ENCODE results near the gene GALNT11. TPM values are rescaled to one million over a fixed set of nuclear protein-coding genes. Genes with fewer than 3 reads are reported as not detected.

Gene GALNT11
- total RNA-seq, 1 experiment from 2014 or later: 24.1 TPM

DNA sequence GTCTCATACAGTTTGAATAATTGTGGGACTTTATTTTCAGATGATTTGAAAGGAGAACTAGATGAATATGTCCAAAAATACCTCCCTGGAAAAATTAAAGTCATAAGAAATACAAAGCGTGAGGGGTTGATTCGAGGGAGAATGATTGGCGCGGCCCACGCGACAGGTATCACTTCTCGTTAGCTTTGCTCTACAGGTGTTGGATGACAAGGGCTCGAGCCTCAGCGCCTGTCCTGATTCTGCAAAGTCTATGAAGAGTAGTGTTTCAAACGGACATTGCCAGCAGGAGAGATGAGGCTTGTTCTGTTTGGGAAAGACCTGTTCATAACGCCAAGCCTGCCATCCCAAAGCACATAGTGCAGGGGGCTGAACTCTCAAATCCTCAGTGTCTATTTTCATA lies 79.7 kb downstream of the GALNT11 start:
- Histone ChIP-seq H4K8ac (replicated peaks; ENCODE audit: insufficient read length, low read depth, low read length) (no peak overlapping the region), H3K27ac (ENCODE audit: insufficient read length, low read depth, low read length) (no peak overlapping the region), H3K4me1 (ENCODE audit: insufficient read depth, low read length) (no peaks in the 10 kb centered on the region), H3K56ac (ENCODE audit: insufficient read length, low read depth, low read length) (no peak overlapping the region), H4K20me1 (ENCODE audit: control insufficient read depth, insufficient read depth, insufficient read length) (no peaks in the 10 kb centered on the region), H2BK20ac (ENCODE audit: low read depth, low read length, poor library complexity, severe bottlenecking) (no peak overlapping the region), H3K14ac (ENCODE audit: insufficient read depth, low read length) (no peak overlapping the region), H3K9me3 (ENCODE audit: control insufficient read depth, low read depth, low read length) (no peaks in the 10 kb centered on the region), H2BK12ac (ENCODE audit: insufficient read length, low read depth, low read length) (no peak overlapping the region), H3K18ac (ENCODE audit: insufficient read length, low read depth, low read length) (no peak overlapping the region), H3K23me2 (ENCODE audit: insufficient read length, low read depth, low read length, poor library complexity, severe bottlenecking) (no peaks in the 10 kb centered on the region), H3K23ac (ENCODE audit: insufficient read length, low read depth, low read length) (no peak overlapping the region), H3K9ac (ENCODE audit: extremely low read depth, insufficient read length, low read length) (no peak overlapping the region), H2BK120ac (ENCODE audit: low read depth, low read length, poor library complexity, severe bottlenecking) (no peak overlapping the region), H2BK15ac (ENCODE audit: low read depth, low read length) (no peak overlapping the region), H2BK5ac (ENCODE audit: insufficient read length, low read length) (no peak overlapping the region), H4K5ac (ENCODE audit: insufficient read length, low read depth, low read length) (no peak overlapping the region), H3K4me2 (ENCODE audit: insufficient read depth, insufficient read length, low read length) (no peak overlapping the region), H3K79me2 (ENCODE audit: insufficient read depth, low read length) (no peaks in the 10 kb centered on the region), H3K79me1 (ENCODE audit: insufficient read depth, low read depth, low read length, poor library complexity, severe bottlenecking) (no peaks in the 10 kb centered on the region), H2AK5ac (ENCODE audit: insufficient read length, low read length) (no peak overlapping the region), H2AFZ (ENCODE audit: low read length) (no peak overlapping the region), H3K4ac (ENCODE audit: low read depth, low read length) (no peak overlapping the region), H3T11ph (ENCODE audit: low read length) (no peak overlapping the region), H4K91ac (ENCODE audit: insufficient read length, low read depth, low read length) (no peak overlapping the region), H3K27me3 (ENCODE audit: insufficient read depth, low read length) (no peaks in the 10 kb centered on the region)
- no CpG with 5 or more reads among the region's 11 CpGs for WGBS (ENCODE audit: extremely low coverage, insufficient read length, low lambda C conversion rate)
- H3K27me3 Mint-ChIP-seq (ENCODE audit: low read depth): no peaks in the 10 kb centered on the region
- H3K36me3 Mint-ChIP-seq (ENCODE audit: insufficient read depth in 1 of 3, low read depth in 3 of 3): peaks cover 8 to 23% (median 13%) of the 10 kb centered on the region in 3 experiments; a peak in 5 of 7 replicates
- no peak for DNase-seq
- H3K4me1 Mint-ChIP-seq: peaks cover 0 to 2% of the 10 kb centered on the region in 2 experiments; a peak in 1 of 4 replicates
- no peak overlapping the region for H3K4me3 Mint-ChIP-seq
- H3K9me3 Mint-ChIP-seq: no peaks in the 10 kb centered on the region
- no peak overlapping the region for H3K27ac Mint-ChIP-seq
- TF ChIP-seq, protein P1, sequence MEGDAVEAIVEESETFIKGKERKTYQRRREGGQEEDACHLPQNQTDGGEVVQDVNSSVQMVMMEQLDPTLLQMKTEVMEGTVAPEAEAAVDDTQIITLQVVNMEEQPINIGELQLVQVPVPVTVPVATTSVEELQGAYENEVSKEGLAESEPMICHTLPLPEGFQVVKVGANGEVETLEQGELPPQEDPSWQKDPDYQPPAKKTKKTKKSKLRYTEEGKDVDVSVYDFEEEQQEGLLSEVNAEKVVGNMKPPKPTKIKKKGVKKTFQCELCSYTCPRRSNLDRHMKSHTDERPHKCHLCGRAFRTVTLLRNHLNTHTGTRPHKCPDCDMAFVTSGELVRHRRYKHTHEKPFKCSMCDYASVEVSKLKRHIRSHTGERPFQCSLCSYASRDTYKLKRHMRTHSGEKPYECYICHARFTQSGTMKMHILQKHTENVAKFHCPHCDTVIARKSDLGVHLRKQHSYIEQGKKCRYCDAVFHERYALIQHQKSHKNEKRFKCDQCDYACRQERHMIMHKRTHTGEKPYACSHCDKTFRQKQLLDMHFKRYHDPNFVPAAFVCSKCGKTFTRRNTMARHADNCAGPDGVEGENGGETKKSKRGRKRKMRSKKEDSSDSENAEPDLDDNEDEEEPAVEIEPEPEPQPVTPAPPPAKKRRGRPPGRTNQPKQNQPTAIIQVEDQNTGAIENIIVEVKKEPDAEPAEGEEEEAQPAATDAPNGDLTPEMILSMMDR (conservative IDR thresholded peaks at IDR 0.05): no peak
